Effector CD4-positive, alpha-beta T cell (primary cell): ENCODE measurements around the gene TMC3. TPM values are rescaled to one million over a fixed set of nuclear protein-coding genes. Genes with fewer than 3 reads are reported as not detected.
"Not testable (repeated sequence)": the region's sequence is repeated elsewhere in the genome, so short reads cannot be mapped to it uniquely, and the experiment has no call there.

Source experiments
- DNase-seq: peaks from one replicate; pipeline ENCODE4 v3.0.0-alpha.2; 2020
- total RNA-seq: gene quantifications from one replicate; lab custom pipeline; 2026; lab: John Stamatoyannopoulos, UW

Gene TMC3
- total RNA-seq, result not detected

DNA sequence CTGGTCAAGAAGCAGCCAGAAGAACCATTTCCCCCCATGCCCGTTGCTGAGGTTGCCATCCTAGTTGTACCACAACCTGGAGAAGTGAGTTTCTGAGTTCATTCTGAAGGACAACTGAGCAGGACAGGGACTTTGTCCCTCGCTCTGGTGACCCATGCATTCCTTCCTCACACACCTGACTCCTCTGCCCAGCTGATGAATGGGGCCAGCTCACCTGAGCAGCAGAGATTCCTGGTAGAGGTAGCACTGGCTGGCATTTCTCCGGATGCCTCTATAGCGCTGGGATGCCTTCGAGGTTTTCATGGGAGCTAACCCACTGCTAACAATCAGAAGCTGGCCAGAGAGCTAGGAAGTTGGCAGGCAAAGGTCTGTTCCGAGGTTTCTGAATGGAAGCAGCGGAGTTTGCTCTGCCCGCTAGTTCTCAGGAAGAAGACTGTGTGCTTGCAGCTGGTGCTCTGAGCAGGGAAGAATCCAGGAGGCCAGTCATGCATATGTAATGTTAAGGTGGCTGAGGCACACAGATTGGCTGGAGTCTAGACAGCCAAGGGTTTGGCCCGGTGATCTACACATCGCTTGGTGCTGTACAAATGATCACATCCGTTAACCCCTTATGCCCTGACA is at the start of gene TMC3:
Gene TMC3 (minus strand): TSS at position 439 of the 621 bp plus-strand sequence. CDS start 136 bp downstream, at position 303.
- DNase-seq, result no peak

DNA sequence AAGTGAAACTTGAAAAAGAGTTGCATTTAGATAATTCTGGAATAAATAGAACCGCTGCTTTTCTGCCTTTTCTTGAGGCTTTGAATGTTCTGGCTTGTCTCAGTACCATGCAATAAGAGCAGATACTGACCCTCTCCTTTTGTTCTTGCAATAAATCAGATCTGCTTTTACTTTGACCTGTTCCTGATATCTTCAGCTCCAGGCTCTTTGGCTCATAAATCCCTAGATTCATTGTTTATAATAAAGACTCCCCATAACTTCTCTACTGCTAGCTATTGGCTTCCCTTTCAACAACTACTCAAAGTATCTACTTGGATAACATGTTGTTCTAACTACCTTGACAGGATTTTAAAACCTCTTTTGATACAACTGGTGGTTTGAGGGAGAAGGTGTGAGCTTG is 47.4 kb upstream of the TMC3 start:
- no peak for DNase-seq

DNA sequence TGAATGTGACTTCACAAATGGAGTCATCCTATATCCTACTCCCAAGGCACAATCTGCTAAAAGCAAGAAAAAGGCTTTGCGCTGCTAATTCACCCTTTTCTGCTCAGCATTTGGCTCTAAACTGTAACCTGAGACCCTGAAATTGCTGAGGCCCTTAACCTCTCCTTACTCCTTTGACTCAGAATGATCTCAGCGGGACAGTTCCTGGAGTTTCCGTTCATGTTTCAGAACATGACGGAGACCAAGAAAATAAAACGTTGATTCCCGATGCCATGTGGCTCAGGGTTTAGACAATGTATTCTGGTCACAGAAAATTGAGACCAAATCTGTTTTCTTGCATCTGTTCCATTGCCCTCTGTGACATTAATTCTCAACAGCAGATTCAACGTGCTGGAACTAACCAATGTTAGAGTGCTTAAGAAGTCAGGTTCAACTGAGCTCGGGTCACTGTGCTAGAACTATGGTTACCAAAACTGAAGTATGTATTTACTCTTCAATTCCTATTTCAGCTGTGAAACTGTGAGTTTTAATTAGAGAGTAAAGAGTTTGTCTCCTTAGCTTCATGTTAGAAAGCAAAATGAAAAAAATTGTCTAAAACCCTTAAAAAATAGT is 45.4 kb upstream of the TMC3 start:
- DNase-seq, result no peak

DNA sequence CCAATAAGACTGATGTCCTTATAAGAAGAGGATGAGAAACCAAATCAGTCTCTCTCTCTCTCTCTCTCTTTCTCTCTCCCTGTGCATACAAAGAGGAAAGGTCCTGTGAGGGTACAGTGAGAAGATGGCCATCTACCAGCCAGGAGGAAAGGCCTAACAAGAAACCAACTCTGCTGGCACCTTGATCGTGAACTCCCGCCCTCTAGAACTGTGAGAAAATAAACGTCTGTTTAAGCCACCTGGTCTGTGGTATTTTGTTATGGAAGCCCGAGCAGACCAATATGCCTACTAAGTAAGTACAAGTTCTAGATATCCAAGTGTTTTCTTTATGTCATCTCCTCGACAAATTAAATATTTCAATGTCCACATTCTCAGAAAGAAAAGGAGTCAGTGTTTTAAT is 44.9 kb upstream of the TMC3 start:
- no peak for DNase-seq

DNA sequence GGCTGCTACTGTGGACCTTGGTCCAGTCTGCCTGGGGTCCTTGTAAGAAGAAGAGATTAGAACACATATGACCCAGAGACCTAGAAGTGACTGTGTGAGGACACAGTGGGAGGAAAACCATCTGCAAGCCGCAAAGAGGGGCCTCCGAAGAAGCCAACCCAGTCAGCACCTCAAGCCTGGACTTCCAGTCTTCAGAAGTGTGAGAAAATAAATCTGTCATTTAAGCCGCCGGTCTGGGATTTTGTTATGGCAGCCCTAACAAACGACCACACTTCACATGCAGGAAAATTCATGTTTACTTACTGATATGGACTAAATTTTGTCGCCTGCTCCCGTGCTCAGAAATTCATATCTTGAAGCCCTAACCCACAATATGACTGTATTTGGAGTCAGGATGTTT is 44.4 kb upstream of the TMC3 start:
- no peak for DNase-seq

DNA sequence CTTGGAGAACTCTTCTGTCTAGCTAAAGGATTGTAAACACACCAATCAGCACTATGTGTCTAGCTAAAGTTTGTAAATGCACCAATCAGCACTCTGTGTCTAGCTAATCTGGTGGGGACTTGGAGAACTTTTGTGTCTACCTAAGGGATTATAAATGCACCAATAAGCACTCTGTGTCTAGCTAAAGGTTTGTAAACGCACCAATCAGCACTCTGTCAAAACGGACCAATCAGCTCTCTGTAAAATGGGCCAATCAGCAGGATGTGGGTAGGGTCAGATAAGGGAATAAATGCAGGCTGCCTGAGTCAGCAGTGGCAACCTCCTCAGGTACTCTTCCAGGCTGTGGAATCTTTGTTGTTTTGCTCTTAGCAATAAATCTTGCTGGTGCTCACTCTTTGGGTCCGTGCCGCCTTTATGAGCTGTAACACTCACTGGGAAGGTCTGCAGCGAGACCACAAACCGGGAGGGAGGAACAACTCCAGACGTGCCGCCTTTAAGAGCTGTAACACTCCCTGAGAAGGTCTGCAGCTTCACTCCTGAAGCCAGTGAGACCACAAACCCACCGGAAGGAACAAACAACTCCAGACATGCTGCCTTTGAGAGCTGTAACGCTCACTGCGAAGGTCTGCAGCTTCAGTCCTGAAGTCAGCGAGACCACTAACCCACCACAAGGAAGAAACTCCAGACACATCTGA is 40.4 kb upstream of the TMC3 start:
- not testable (repeated sequence) for DNase-seq

DNA sequence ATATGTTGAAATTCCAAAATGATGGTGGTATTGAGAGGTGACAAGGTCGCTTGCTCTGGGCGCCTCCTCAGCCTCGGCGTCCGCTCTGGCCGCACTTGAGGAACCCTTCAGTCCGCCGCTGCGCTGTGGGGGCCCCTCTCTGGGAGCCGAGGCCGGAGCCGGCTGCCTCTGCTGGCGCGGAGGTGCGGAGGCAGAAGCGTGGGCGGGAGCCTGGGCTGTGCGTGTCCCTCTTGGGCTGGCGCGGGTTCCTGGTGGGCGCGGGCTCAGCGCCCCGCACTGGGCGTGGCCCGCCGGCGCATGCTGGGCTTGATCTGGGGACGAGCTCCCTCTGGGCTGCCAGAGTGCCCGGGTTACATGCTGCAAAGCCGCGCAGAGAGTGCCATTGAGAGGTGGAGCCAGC is 39.8 kb upstream of the TMC3 start:
- no peak for DNase-seq

DNA sequence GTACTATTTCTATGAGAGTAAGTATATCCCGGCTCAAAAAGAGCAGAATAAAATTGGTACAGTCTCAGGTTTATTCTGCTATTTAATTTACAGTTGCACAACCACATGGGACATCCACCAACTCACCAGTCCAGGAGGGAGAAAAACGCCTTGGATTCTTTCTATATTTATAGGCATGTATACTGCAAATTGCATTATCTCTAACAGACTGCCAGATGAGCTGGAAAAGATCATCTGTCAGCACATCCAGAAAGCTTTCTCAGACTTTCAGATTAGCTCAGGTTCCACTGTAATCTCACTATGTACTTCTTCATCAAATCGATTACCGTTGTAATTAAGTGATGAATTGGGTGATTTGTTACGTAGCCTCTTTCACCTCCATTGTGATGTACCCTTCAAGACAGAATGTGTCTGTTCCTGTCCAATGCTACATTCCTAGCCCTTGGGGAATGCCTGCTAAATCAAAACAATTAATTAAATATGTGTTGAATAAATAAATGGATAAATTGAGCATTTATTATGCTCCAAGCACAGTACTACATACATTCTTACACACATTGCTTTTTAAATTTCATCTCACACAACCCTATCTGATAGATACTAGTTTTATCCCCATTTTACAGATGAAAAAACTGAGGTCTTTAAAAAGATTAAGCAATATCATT is 38.1 kb upstream of the TMC3 start:
- DNase-seq, result no peak

DNA sequence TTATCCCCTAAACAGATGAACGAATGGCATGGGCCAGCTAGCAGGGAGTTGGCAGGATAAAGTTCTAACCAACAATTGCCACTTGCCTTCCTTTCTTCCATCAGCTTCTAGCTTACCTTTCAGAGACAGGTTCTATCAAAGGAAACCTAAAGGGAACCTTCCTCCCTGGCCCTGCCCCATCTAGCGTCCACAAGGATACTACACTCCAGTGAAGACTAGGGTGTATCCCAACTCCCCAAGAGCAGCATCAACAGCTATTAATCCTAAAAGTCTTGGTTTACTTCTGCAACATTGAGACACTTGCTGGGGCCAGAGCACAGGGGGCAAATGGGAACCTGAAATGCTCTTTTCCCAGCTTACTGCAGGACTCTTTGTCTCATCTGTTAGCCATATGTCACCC is 37.0 kb upstream of the TMC3 start:
- DNase-seq, result no peak

DNA sequence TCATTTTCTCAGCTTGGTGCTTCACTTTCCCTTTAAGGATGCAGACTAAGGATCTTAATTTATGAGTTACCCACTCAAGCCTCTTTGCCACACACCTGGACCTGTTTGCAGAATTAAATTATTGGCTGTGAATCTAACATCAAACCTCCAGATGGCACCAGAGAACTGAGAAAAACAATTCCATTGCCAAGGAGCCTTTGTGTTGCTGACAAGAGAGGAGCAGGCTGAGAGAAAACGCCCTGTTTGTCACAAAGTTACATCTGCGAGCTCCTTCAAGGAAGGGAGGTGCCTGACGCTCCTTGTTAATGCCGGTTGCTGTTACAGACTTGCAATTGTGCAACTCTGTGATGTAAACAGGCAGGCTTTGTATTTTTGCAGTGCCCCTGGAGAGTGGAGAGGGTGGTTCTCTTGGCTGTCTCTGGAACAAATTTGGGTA is 36.3 kb upstream of the TMC3 start:
- DNase-seq, result no peak

DNA sequence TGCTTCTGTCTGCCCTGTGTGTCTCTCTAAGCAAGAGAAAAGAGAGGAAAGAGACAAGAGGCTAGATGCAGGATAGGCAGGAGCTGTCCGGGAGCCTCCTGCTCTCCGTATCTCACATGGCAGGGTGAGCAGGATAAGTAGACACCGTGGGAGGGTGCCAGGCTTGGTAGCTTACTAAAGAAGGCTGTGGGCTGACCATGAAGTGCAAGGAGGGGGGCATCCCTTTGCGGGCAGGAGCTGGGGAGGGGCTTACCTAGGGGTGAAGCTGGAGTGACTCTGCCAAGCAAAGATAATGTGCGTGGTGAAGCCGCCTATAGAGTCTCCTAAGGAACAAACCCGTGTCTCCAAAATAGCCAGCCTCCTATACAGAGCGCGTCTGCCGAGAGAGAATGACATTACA is 33.7 kb upstream of the TMC3 start:
- DNase-seq, result no peak

DNA sequence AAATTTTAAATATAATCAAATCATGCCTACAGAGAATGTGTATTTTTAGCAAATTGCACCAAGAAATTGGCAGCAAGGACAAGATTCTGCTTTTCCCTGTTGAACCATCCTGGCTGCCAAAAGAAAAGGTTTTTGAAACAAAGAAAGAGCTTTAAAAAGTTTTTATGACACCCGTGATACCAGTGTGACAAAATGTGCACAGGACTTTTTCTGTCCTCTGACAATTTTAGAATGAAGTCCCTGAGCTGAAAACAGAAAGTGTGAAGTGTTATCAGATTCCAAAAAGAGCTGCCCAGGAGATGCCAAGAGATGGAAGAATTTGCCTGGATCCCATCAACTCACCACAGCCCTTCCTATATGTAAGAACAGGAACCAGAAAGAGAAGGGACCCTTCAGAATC is 33.2 kb upstream of the TMC3 start:
- DNase-seq, result no peak

DNA sequence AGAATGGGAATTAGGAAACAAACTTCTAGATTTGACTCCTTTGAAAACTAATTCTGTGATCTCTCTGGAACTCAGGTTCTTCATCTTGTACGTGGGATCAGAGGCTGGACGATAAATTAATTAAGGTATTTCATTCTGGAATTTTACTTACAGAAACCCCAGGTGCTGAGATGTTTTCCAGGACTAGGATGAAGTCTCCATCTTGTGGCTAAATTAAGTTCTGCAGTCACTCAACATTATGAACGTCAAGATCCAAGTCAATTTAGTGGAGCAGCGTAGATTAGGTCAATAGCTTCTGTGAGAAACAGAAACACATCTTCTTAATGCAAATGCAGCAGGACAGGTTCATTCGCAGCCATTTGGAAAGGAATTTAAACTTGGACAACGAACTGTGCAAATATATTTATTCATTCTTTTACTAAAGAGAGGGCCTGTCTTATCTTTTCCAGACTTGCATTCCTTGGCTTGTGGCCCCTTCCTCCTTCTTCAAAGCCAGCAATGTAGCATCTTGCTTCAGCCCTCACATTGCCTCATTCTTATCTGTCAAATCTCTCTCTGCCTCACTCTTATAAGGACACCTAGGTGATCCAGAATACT is 26.7 kb upstream of the TMC3 start:
- peak; percentile 6 for DNase-seq

DNA sequence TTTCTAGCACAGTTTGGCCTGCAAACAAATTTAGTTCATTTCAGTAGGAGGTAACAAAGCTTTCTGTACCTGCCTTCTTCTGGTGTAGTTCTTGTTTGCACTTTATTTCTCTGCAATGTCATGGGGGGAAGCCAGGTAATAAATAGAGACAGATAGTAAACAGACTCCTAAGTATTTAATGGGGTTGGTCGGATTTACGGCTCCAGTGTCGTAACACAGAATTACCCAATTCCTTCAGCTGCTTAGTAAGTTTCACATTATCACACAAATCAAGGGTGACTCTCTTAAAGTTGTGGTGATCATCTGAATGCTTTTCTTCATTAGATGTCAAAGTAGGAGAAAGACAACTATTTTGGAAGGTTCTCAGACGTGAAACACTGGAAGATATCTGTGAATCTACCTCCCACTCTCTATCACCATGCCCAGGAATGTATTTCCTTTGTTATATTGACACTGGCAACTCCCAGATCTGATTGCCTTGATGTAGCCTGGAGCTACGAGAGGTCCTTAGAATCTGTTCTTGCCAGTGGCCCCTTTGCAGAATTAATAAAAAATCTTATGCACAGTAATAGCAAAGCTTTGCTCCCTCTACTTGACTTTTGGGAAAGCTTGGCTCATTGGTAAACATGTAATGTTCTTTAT is 25.0 kb upstream of the TMC3 start:
- DNase-seq, result no peak

DNA sequence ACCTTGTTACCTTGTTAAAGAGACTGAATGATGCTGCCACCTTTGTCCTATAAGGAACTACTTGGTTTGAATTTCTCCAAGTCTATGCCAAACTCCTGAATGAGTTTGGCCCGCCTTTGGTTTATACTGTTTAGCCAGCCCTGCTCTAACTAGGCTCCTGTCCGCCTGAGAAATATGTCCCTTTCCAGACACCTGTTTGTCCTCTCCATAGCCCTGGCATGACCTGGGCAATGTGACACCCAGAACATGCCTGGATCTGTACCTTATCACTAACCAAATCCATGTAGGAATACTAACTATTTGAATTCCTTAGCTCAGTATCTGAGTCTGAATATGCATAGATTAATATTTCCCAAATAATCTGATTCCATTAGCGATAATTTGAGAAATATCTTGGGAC is 24.4 kb upstream of the TMC3 start:
- DNase-seq, result no peak

DNA sequence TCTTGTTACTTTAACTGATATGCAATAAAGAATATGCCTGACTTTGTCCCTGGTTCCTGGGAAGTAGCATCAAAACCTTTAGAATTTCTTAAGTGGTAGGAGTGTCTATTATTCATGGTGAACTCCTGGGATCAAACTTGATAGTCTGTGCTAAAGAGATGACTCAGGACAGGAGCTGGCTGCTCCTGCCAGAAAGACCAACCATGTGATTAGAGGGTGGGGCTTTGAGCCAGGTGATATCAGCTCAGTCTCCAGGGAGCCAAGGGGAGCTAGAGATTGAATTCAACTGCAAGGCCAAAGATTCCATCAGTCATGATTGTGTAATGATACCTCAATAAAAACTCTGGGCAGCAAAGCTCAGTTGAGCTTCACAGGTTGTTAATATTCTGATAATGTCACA is 20.6 kb upstream of the TMC3 start:
- DNase-seq, result no peak

DNA sequence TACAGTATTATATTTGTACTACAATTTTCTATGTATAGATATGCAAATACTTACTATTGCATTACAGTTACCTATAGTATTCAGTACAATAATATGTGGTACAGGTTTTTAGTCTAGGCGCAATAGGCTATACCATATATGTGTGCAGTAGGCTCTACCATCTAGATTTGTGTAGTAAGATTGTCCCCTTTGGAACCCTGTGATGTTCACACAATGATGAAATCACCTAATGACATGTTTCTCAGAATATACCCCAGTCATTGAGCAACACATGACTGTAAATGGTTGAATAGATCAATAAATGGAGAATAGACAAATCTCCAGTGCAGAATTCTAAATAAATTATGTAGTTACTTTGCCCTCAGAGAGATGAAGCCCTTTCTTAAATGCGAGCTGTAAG is 17.6 kb upstream of the TMC3 start:
- DNase-seq, result no peak

DNA sequence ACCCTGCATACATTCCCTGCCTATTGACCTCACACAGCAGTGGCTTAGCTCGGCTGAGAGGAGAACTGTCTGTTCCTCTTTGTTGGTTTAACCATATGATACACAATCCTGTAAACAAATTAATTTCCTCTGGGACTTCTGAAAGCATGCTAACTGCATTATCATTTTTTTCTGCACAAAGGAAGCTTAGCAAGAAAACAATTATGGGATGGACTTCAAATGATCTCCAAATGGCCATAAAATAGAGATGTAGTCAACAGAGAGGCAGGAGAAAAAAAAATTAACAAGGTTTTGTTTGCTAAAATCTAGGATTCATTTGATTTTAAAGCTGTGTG is 14.4 kb upstream of the TMC3 start:
- DNase-seq, result no peak

DNA sequence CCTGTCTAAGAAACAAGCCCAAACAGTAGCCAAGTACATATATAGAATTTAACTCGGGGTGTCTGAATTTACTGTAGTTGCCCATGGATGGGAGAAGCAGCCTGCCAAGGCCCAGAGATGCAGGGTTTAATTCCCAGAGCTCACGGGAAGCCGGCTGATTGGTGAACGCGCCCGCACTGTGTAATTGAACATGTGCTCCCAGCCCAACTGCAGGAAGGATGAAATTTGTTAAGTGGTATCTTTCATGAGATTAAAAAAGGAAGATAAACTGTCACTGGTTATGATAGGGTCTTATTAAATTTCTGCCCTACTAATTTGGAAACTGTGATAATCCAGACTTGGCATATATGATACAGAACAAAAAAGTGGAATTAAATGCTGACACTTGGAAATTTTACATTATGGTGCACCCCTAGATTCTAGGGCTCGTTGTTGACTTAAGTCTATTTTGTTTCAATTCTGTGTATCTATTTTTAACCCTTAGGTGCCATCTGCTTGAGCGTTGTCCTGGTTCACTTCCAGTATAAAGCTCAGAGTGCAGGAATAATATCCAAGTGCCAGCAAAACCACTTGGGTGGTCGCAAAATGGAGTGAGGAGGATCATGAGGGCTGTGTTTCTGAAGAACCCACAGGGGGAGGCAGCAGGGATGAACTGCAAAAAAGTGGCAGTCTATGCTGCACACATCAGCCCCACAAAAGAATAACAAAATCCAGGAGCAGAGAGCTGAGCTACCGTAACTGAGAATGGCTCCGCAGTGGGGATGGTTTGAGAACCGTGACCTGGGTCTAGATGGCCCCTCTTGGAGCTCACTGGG is 13.8 kb upstream of the TMC3 start:
- no peak for DNase-seq

DNA sequence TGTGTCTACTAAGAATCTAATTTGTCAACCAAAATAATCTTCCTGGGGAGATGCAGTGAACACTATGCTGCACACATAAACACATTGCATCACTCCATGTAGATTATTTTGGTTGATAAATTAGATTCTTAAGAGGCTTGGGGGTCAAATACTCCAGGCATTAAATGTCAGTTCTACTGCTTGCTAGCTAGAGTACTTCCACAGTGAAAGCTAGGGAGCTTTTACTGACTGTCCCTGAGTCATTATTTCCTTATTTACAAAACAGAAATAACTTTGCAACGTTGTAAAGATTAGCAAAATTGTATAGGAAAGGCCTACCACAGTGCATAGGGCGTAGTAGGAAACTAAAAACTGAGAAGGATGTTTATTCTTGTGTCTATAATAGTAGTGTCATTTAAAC is 12.9 kb upstream of the TMC3 start:
- DNase-seq, result no peak

DNA sequence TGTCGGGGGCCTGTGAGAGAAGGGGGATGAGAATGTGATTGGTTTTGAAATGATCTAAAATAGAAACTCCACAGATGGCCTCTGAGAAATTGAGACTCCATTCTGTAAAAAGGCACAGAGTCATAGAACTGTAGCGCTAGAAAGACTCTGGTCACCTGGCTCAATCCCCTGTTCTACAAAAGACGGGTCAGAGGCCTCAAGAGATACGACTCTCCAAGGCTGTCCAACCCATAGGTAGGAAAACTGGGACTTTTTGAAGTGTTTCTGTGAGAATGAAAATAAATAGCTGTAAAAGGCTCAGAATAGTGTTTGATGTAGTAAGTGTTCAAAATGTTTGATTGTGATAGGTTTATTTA is 11.7 kb upstream of the TMC3 start:
- no peak for DNase-seq
